ENCODE results near the gene AGPS. TPM values are rescaled to one million over a fixed set of nuclear protein-coding genes. Genes with fewer than 3 reads are reported as not detected.

Gene AGPS
- total RNA-seq, result 10 to 100 TPM; 17.5 to 21.7 TPM

DNA sequence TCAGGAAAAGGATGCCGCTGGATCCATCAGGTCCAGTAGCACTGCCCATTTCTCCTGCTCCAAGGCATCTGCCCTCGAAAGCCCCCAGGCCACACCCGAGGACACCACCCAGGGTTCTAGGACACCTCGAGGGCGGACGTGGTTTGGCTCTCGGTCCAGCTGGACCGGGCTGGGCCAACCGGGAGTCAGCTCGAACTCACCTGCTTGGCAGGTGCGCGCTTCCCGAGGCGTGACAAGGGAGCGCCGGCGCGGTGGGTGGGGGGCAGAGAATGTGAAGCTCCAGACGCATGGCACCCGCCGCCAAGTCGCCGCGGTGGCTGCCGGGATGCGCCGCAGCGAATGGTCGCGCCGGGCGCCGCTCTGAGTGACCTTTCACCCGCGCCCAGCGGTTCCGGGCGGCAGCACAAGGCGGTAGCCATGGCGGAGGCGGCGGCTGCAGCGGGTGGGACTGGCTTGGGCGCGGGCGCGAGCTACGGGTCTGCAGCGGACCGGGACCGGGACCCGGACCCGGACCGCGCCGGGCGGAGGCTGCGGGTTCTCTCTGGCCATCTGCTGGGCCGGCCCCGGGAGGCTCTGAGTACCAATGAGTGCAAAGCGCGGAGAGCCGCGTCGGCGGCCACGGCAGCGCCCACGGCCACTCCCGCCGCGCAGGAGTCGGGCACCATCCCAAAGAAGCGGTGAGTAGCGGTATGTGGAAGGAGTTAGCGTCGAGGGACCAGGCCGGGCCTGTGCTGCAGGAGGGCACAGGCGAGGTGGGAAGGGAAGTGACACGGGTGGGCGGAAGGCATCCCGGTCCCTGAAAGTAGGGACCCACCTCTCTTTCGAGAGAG lies at the start of gene AGPS:
Gene AGPS (plus strand): TSS at position 401 of the 830 bp plus-strand sequence. CDS start 17 bp downstream, at position 418.
- H3K9me3 ChIP-seq, result no peaks in the 10 kb centered on the region
- ATAC-seq (ENCODE audit: insufficient number of reproducible peaks, low FRiP score, low read depth) (peak; percentile 45), DNase-seq (ENCODE audit: low spot score) (peak; percentile 10)
- peak within 1 kb of the TSS in 1 of 2 donors; percentile 57 for H3K27ac ChIP-seq
- H3K27me3 ChIP-seq (replicated peaks; ENCODE audit: insufficient read depth), result no peaks in the 10 kb centered on the region
- TF ChIP-seq CTCF (IDR thresholded peaks at IDR 0.05), result peak; percentile 51
- H3K4me3 ChIP-seq, result peak within 1 kb of the TSS; percentile 95
- H3K36me3 ChIP-seq, result no peaks in the 10 kb centered on the region
- peaks cover 6 to 30% of the 10 kb centered on the region in 2 donors for H3K4me1 ChIP-seq (ENCODE audit: control insufficient read depth in 1 of 2, low read depth in 2 of 2)

- DNase-seq (ENCODE audit: low spot score) (no peak), ATAC-seq (ENCODE audit: insufficient number of reproducible peaks, low FRiP score, low read depth) (no peak)
- H3K9me3 ChIP-seq, result no peaks in the 10 kb centered on the region
- no peaks in the 10 kb centered on the region for H3K4me1 ChIP-seq (ENCODE audit: control insufficient read depth in 1 of 2, low read depth in 2 of 2)
- no peaks in the 10 kb centered on the region for H3K27me3 ChIP-seq (replicated peaks; ENCODE audit: insufficient read depth)
- H3K27ac ChIP-seq, result no peak overlapping the region
- H3K36me3 ChIP-seq, result no peaks in the 10 kb centered on the region
- TF ChIP-seq CTCF (IDR thresholded peaks at IDR 0.05), result no peak
- no peak overlapping the region for H3K4me3 ChIP-seq
Observed at GRCh38 chr2:177343773-177344172, 48.8 kb upstream of the AGPS start.

DNA sequence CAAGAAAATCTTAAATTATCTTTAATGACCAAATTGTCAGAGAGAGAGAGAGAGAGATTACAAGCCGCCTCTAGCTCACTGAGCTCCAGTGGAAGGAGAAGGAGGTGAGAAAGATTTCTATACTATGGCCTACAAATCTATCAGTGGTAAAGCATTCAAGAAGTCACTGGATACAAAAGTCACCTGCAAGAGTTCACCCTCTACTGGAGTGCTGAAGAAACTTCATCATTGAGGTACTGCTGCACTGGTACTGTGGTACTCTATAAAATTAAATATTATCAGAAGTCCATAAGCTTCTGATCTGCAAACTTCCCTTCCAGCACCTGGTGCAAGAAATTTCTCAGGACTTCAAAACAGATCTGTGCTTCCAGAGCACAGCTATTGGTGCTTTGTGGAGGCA lies 48.3 kb upstream of the AGPS start:
- no peaks in the 10 kb centered on the region for H3K4me1 ChIP-seq (ENCODE audit: control insufficient read depth in 1 of 2, low read depth in 2 of 2)
- no peak for DNase-seq (ENCODE audit: low spot score)
- no peaks in the 10 kb centered on the region for H3K36me3 ChIP-seq
- no peak overlapping the region for H3K4me3 ChIP-seq
- ATAC-seq (ENCODE audit: insufficient number of reproducible peaks, low FRiP score, low read depth), result no peak
- H3K27ac ChIP-seq, result no peak overlapping the region
- no peak for TF ChIP-seq CTCF (IDR thresholded peaks at IDR 0.05)
- H3K9me3 ChIP-seq, result no peaks in the 10 kb centered on the region
- H3K27me3 ChIP-seq (replicated peaks; ENCODE audit: insufficient read depth), result no peaks in the 10 kb centered on the region

GRCh38 chr2:177346192-177346591 lies 46.4 kb upstream of the AGPS start:
- H3K4me3 ChIP-seq, result no peak overlapping the region
- H3K27me3 ChIP-seq (replicated peaks; ENCODE audit: insufficient read depth), result no peaks in the 10 kb centered on the region
- H3K9me3 ChIP-seq, result no peaks in the 10 kb centered on the region
- H3K4me1 ChIP-seq (ENCODE audit: control insufficient read depth in 1 of 2, low read depth in 2 of 2), result no peaks in the 10 kb centered on the region
- TF ChIP-seq CTCF (IDR thresholded peaks at IDR 0.05), result no peak
- no peaks in the 10 kb centered on the region for H3K36me3 ChIP-seq
- no peak for ATAC-seq (ENCODE audit: insufficient number of reproducible peaks, low FRiP score, low read depth)
- no peak overlapping the region for H3K27ac ChIP-seq
- DNase-seq (ENCODE audit: low spot score), result no peak

- Histone ChIP-seq H3K36me3 (no peaks in the 10 kb centered on the region), H3K4me3 (no peak overlapping the region), H3K27me3 (replicated peaks; ENCODE audit: insufficient read depth) (no peaks in the 10 kb centered on the region), H3K27ac (no peak overlapping the region), H3K9me3 (no peaks in the 10 kb centered on the region), H3K4me1 (ENCODE audit: control insufficient read depth in 1 of 2, low read depth in 2 of 2) (peaks cover 5% of the 10 kb centered on the region in 2 donors)
- DNase-seq (ENCODE audit: low spot score) (no peak), ATAC-seq (ENCODE audit: insufficient number of reproducible peaks, low FRiP score, low read depth) (no peak)
- TF ChIP-seq CTCF (IDR thresholded peaks at IDR 0.05), result no peak
Observed at GRCh38 chr2:177347570-177347969, 45.0 kb upstream of the AGPS start.
